ENCODE data around the gene CHIT1. TPM values are rescaled to one million over a fixed set of nuclear protein-coding genes. Genes with fewer than 3 reads are reported as not detected.

CHIT1 gene
- total RNA-seq, result under 0.01 TPM in 1 of 2 replicates, not detected in the other

- DNase-seq (ENCODE audit: low read depth), result no peak
- no peak for TF ChIP-seq CTCF (IDR thresholded peaks at IDR 0.05; ENCODE audit: insufficient read depth, low read depth, low read length)
- no peak within 1 kb of the TSS for H3K4me3 ChIP-seq (ENCODE audit: low read depth, low read length)
These were observed at the start of gene CHIT1 for GRCh38 chr1:203229471-203230135. Gene CHIT1 (minus strand): TSS chr1:203229673. CDS start chr1:203229636, 37 bp downstream.

GRCh38 chr1:203278885-203279406 is 49.5 kb upstream of the CHIT1 start:
- DNase-seq (ENCODE audit: low read depth), result no peak
- no peak for TF ChIP-seq CTCF (IDR thresholded peaks at IDR 0.05; ENCODE audit: insufficient read depth, low read depth, low read length)
- no peak overlapping the region for H3K4me3 ChIP-seq (ENCODE audit: low read depth, low read length)

GRCh38 chr1:203278082-203278884 is 48.8 kb upstream of the CHIT1 start:
- no peak for TF ChIP-seq CTCF (IDR thresholded peaks at IDR 0.05; ENCODE audit: insufficient read depth, low read depth, low read length)
- peak; percentile 78 for DNase-seq (ENCODE audit: low read depth)

GRCh38 chr1:203276916-203277545 is 47.6 kb upstream of the CHIT1 start:
- no peak overlapping the region for H3K4me3 ChIP-seq (ENCODE audit: low read depth, low read length)
- no peak for DNase-seq (ENCODE audit: low read depth)
- no peak for TF ChIP-seq CTCF (IDR thresholded peaks at IDR 0.05; ENCODE audit: insufficient read depth, low read depth, low read length)

More at GRCh38 chr1:203278082-203278884, 48.8 kb upstream of the CHIT1 start:
- H3K4me3 ChIP-seq (ENCODE audit: low read depth, low read length), result peak overlapping the region; percentile 32

GRCh38 chr1:203276408-203276807 is 46.9 kb upstream of the CHIT1 start:
- TF ChIP-seq CTCF (IDR thresholded peaks at IDR 0.05; ENCODE audit: insufficient read depth, low read depth, low read length), result no peak
- no peak overlapping the region for H3K4me3 ChIP-seq (ENCODE audit: low read depth, low read length)
- DNase-seq (ENCODE audit: low read depth), result no peak

GRCh38 chr1:203275656-203276272 is 46.3 kb upstream of the CHIT1 start:
- DNase-seq (ENCODE audit: low read depth), result no peak
- no peak for TF ChIP-seq CTCF (IDR thresholded peaks at IDR 0.05; ENCODE audit: insufficient read depth, low read depth, low read length)
- no peak overlapping the region for H3K4me3 ChIP-seq (ENCODE audit: low read depth, low read length)
